ENCODE data around the gene ALCAM. TPM values are rescaled to one million over a fixed set of nuclear protein-coding genes. Genes with fewer than 3 reads are reported as not detected.

Gene ALCAM
- total and polyA plus RNA-seq, 7 donors = 0.42 to 1.5 (median 0.70) TPM

DNA sequence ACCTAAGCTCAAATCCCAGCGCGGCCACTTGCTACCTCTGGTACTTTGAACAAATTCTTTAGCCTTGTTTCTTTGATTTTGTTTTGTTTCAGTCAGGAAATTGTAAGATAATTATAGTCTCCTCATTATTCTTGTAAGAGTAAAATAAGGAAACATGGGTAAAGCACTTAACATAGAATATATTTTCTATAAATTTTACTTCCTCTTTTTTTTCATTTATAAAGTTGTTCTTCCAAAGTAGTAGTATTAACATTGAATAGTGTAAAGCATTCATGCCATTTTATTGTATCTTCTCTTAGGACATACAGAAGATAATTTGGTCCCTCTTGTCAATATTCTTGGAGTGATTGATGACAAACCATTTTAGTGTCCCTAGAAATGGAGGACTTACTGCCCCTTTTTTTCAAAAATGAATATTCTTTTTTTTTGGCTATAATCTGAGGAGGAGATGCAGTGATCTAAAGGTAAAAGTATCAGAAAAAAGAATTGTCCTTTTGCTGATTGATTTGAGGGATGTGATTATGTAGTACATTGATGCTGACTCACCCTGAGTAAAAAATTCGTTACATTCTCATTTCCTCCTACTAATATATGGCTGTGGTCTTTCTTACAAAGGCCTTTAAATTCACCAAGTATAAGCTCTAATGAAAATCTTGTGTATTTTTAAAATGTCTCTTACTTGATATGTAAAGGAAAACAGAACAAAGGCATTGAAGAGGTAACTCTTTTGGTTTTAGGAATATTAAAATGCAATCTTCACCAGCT lies 51.0 kb downstream of the ALCAM start:
- no peaks in the 10 kb centered on the region for H3K9me3 ChIP-seq
- 82 to 93% (median 89%) methylated on average over 3 of the region's 3 CpGs for WGBS, 3 donors
- ATAC-seq = no peak
- intact Hi-C loops (cut with DNase I) = no loop called here
- TF ChIP-seq, protein P1, sequence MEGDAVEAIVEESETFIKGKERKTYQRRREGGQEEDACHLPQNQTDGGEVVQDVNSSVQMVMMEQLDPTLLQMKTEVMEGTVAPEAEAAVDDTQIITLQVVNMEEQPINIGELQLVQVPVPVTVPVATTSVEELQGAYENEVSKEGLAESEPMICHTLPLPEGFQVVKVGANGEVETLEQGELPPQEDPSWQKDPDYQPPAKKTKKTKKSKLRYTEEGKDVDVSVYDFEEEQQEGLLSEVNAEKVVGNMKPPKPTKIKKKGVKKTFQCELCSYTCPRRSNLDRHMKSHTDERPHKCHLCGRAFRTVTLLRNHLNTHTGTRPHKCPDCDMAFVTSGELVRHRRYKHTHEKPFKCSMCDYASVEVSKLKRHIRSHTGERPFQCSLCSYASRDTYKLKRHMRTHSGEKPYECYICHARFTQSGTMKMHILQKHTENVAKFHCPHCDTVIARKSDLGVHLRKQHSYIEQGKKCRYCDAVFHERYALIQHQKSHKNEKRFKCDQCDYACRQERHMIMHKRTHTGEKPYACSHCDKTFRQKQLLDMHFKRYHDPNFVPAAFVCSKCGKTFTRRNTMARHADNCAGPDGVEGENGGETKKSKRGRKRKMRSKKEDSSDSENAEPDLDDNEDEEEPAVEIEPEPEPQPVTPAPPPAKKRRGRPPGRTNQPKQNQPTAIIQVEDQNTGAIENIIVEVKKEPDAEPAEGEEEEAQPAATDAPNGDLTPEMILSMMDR (IDR thresholded peaks at IDR 0.05) = no peak
- H3K27me3 ChIP-seq (ENCODE audit: insufficient read depth in 3 of 3, low read length in 2 of 3) = no peaks in the 10 kb centered on the region
- no peak for DNase-seq
- no peaks in the 10 kb centered on the region for H3K36me3 ChIP-seq (ENCODE audit: insufficient read depth in 1 of 2, low read depth in 1 of 2)
- H3K4me1 ChIP-seq = no peaks in the 10 kb centered on the region
- no peak overlapping the region for H3K4me3 ChIP-seq
- no peak overlapping the region for H3K27ac ChIP-seq

- H3K36me3 ChIP-seq (ENCODE audit: insufficient read depth in 1 of 2, low read depth in 1 of 2) = no peaks in the 10 kb centered on the region
- no peaks in the 10 kb centered on the region for H3K4me1 ChIP-seq
- no peak overlapping the region for H3K27ac ChIP-seq
- no peak for DNase-seq
- WGBS, 3 donors = 85 to 92% (median 86%) methylated on average over 2 of the region's 2 CpGs
- no peaks in the 10 kb centered on the region for H3K27me3 ChIP-seq (ENCODE audit: insufficient read depth in 3 of 3, low read length in 2 of 3)
- no peak overlapping the region for H3K4me3 ChIP-seq
- no peak for ATAC-seq
- intact Hi-C loops (cut with DNase I) = no loop called here
- no peaks in the 10 kb centered on the region for H3K9me3 ChIP-seq
- TF ChIP-seq, protein P1 (IDR thresholded peaks at IDR 0.05) = no peak
Measured at GRCh38 chr3:105422645-105423044, 55.9 kb downstream of the ALCAM start.

- Histone ChIP-seq H3K27ac (no peak overlapping the region), H3K27me3 (ENCODE audit: insufficient read depth in 3 of 3, low read length in 2 of 3) (no peaks in the 10 kb centered on the region), H3K4me3 (no peak overlapping the region), H3K9me3 (no peaks in the 10 kb centered on the region), H3K36me3 (ENCODE audit: insufficient read depth in 1 of 2, low read depth in 1 of 2) (no peaks in the 10 kb centered on the region), H3K4me1 (no peaks in the 10 kb centered on the region)
- ATAC-seq (no peak), DNase-seq (no peak)
- intact Hi-C loops (cut with DNase I) = no loop called here
- 85 to 93% (median 92%) methylated on average over 2 of the region's 2 CpGs for WGBS, 3 donors
- TF ChIP-seq, protein P1 (IDR thresholded peaks at IDR 0.05) = no peak
Measured at GRCh38 chr3:105423397-105423796, 56.7 kb downstream of the ALCAM start.

DNA sequence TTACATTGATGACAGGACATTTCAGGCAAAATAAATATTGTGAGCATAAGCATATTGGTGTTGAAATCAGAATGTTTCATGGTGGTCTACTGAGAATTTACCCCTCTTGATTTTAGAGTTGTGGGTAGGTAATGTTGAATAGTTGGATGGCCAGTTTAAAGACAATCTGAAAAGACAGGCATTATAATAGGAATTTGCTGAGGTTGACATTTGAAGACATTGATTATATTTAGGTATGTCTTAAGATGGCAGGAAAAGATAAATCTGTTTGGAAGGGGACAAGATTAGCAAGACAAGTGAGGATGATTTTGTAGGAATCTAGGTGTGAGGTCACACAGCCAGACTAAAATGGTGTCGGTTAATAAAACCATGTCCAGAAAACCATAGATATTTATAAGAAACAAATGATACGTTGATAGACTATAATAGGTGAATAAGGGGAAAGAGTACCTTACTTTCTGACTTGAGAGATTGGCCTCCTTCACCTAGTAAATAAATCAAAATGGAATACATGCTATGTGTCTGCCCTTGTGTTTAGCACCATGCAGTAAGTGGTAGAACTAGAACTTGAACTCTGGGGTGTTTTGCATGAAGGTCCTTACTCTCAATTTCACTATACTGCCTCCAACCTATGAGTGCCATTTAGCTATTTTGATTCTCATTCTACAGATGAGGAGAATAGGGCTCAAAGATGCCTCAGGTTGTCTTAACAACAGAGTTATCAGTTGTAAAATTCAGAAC lies 57.9 kb downstream of the ALCAM start:
- TF ChIP-seq, protein P1 (IDR thresholded peaks at IDR 0.05) = no peak
- Histone ChIP-seq H3K27ac (no peak overlapping the region), H3K36me3 (ENCODE audit: insufficient read depth in 1 of 2, low read depth in 1 of 2) (no peaks in the 10 kb centered on the region), H3K27me3 (ENCODE audit: insufficient read depth in 3 of 3, low read length in 2 of 3) (no peaks in the 10 kb centered on the region), H3K4me3 (no peak overlapping the region), H3K4me1 (no peaks in the 10 kb centered on the region), H3K9me3 (no peaks in the 10 kb centered on the region)
- 46 to 97% (median 69%) methylated on average over 2 of the region's 2 CpGs for WGBS, 3 donors
- DNase-seq = no peak
- ATAC-seq = no peak
- intact Hi-C loops (cut with DNase I) = no loop called here
